Lower leg skin (tissue), 3 donors: ENCODE measurements around the gene C11orf86.

Experiments
- CTCF ChIP-seq, 3 donors: fragments of 450-650 bp; IDR thresholded peaks; one replicate each; pipeline ENCODE4 v1.5.1; 2016; ENCODE audit warnings: antibody characterized with exemption in 3 of 3, mild to moderate bottlenecking in 3 of 3, moderate library complexity in 2 of 3
- POLR2A ChIP-seq, 2 donors: fragments of 450-650 bp; IDR thresholded peaks; one replicate each; pipeline ENCODE4 v1.6.1; 2016 to 2017; ENCODE audit warnings: antibody characterized with exemption in 2 of 2, mild to moderate bottlenecking in 1 of 2, moderate library complexity in 1 of 2

GRCh38 chr11:66981976-66982578, 7.0 kb downstream of the C11orf86 start:
- TF ChIP-seq CTCF (IDR thresholded peaks at IDR 0.05): no peak
- TF ChIP-seq POLR2A (IDR thresholded peaks at IDR 0.05): no peak
